HG03139 (cell line): ENCODE data around the gene IGLL1.
"Not testable (repeated sequence)": the region's sequence is repeated elsewhere in the genome, so short reads cannot be mapped to it uniquely, and the experiment has no call there.

ENCODE experiments used
- ATAC-seq: cut with Tn5 transposase; IDR thresholded peaks from one replicate; pipeline ENCODE4 v1.9.1; 2021; ENCODE audit not compliant: unreplicated experiment

The IGLL1 gene

GRCh38 chr22:23591846-23592245 lies 11.8 kb upstream of the IGLL1 start:
- ATAC-seq: no peak

DNA sequence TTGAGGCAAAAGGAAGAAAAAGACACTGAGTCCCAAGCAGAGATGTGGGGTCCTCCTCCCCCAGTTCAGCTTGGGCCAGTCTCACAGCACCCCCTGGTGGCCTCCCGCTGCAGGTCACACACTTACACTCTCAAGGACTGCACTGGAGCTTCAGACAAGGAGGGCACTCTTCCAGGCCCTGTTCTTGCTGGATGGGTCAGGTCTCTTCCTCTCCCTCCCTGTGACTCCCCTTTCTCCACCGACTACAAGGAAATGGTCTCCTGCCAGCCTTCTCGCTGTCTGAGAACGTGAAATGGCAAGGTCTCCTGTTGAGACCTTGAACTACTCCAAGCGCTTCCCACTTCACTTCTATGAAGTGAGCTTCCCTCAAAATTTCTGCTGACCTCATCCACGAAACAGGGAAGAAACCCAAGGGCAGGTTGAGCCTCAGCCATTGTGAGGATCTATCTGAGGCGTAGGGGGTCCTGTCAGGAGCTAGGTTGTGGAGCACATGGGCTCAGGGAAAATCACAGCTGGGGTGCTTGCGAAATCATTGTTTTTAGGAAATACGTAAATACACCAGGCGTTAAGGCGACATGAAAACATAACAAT lies 11.2 kb upstream of the IGLL1 start:
- ATAC-seq: no peak

DNA sequence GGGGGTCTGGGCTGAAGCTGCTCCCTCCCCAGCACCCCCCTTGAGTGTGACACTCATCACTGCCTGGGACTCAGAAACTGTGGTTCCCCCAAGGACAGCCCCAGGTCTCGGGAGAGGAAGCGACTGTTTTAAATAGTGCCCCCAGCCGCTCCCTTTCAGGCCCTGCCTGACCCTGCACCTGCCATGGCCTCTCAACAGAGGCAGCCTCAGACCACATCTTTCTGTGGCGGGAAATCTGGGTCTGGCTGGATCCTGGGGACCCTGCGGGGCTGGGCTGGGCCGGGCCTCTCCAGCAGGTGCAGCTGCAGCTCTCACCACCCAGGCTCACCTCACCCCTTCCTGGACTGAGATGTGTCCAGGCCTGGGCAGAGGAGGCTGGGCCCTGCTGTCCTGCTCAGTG lies 3.7 kb upstream of the IGLL1 start:
- no peak for ATAC-seq

DNA sequence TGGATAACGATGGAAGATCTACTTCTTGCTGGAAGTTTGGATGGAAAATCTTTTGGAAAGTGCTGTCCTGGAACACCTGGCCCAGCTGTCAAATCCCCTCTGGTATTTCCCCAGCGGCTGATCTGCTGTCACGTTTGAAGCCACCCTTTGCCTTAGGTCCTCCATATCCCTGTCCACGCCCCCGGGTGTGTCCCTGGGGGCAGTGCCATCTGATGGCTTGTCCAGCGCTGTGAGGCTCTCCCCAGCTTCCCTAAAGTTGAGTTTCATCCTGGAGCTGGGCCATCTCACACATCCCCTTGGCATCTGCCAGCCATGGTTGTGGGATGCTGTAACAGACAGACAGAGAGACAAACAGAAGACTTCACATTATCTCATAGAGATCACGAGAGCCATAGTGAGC lies 3.1 kb upstream of the IGLL1 start:
- no peak for ATAC-seq

DNA sequence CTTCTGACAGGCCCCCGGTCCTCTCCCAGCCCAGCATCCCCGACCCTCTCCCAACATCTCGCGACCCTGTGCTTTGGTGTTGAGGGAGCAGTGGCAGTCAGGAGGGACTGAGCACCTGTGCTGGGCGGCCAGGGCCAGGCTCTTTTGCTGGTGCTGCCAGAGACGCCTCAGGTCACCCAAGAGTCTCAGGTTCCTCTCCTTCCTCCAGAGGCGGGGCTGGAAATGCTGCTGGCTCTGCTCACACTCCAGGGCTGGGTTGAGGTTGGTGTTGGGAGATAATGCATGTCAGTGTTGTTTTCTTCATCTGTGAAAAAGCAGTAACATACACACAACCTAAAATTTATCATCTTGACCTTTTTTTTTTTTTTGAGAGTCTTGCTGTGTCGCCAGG lies 1.2 kb upstream of the IGLL1 start:
- ATAC-seq: no peak

- ATAC-seq: no peak
Measured at GRCh38 chr22:23580576-23581259, 628 bp upstream of the IGLL1 start.

GRCh38 chr22:23579280-23579679 lies 810 bp downstream of the IGLL1 start:
- ATAC-seq: no peak

DNA sequence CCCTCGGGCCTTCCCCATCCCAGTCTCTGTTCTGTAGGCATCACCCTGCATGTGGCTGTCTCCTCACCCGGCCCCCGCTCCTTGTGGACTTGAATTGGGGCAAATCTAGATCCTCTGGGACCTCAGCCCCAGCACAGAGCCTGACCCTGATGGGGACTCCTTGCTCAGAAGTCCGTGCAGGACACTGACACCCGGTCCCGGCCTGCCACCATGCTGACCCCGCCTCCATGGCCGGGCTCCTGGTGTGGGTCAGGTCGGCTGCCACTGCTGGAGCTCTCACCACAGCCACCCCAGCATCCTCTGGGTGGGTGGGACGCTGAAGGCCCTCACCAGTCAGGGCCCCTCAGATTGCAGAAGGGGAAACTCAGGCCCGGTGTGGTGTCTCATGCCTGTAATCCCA lies 1.8 kb downstream of the IGLL1 start:
- no peak for ATAC-seq

- no peak for ATAC-seq
Measured at GRCh38 chr22:23576681-23577080, 3.4 kb downstream of the IGLL1 start.

GRCh38 chr22:23575601-23576000 lies 4.5 kb downstream of the IGLL1 start:
- ATAC-seq: no peak

- ATAC-seq: no peak
Measured at GRCh38 chr22:23574877-23575276, 5.2 kb downstream of the IGLL1 start.

DNA sequence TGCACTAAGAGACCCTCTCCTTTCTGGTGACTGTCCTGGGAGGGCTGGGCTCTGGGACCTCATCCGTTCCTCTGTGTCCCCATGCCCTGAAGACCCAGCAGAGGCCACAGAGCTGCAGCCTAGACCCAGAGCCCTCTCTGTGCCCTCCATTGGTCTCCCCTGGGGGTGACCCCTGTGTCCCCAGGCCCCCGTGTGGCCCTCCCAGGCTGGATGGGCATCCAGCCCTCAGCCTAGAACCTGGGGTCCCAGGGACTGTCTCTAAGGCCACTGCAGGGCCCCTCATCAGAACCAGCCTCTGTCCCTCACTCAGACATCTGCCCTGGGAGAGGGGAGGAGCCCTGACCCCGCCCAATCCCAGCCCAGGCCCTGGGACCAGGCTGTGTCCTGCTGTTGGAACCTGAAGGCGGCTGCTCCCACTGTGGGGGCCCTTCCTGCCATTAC lies 5.7 kb downstream of the IGLL1 start:
- ATAC-seq: no peak

DNA sequence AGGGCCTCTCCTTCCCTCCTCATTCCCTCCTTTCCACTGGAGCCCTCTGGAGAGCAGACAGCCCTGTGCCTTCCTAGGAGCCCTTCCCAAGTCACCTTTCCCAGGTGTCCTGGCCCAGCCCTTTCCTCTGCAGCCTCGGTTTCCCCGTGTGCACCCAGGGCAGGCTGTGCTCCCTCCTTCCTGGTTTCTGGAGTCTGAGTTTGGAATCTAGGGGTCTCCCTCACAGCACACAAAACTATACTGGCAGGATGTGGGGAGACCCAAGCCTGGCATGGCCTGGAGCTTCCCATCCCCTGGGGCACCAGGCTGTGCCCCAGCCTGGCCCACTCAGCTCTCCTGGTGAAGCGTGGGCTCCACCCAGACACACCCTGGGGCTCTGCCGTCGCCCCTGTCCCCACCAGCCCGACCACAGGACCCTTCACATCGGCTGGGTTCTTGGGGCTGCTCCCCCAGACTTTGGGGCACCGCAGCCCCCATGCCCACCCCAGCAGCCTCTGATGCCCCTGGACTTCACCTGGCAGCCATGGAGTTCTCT lies 6.3 kb downstream of the IGLL1 start:
- not testable (repeated sequence) for ATAC-seq

GRCh38 chr22:23573106-23573505 lies 7.0 kb downstream of the IGLL1 start:
- ATAC-seq: not testable (repeated sequence)

DNA sequence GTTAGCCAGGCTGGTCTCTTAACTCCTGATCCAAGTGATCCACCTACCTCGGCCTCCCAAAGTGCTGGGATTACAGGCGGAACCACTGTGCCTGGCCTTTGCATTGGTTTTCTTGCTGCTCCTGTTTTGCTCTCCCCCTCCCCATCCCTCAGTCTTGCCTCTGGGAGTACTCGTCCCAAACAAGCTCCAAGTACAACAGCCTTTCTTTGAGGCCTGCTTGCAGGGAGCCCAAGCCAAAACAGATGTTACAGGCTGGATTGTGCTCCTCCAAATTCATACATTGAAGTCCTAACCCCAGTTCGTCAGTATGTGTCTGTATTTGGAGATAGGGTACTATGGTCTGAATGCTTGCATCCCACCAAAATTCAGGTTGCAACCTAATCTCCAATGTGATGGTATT lies 8.6 kb downstream of the IGLL1 start:
- ATAC-seq: no peak

- ATAC-seq: no peak
Measured at GRCh38 chr22:23570681-23571080, 9.4 kb downstream of the IGLL1 start.

GRCh38 chr22:23569716-23570115 lies 10.4 kb downstream of the IGLL1 start:
- ATAC-seq: no peak

DNA sequence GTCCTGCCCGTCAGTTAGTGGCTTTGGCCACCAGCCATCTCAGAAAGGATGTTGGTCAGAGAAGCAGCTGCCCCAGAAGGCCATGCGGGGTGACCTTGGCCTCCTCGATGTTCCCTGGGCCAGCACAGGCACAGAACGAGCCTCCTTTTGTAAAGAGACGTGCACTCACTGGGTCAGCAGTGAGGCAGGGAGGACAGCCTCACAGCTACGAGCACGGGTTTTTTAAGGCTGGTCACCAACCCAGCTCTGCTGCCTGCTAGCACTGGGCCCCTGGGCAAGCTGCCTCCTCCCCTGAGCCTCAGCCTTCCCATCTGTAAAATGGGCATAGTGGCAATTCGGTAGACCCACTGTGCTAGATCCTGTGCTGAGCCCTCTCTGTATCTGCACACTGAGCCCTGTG lies 10.8 kb downstream of the IGLL1 start:
- ATAC-seq: no peak

- no peak for ATAC-seq
Measured at GRCh38 chr22:23566705-23567475, 13.2 kb downstream of the IGLL1 start.

GRCh38 chr22:23565915-23566704 lies 14.0 kb downstream of the IGLL1 start:
- no peak for ATAC-seq

DNA sequence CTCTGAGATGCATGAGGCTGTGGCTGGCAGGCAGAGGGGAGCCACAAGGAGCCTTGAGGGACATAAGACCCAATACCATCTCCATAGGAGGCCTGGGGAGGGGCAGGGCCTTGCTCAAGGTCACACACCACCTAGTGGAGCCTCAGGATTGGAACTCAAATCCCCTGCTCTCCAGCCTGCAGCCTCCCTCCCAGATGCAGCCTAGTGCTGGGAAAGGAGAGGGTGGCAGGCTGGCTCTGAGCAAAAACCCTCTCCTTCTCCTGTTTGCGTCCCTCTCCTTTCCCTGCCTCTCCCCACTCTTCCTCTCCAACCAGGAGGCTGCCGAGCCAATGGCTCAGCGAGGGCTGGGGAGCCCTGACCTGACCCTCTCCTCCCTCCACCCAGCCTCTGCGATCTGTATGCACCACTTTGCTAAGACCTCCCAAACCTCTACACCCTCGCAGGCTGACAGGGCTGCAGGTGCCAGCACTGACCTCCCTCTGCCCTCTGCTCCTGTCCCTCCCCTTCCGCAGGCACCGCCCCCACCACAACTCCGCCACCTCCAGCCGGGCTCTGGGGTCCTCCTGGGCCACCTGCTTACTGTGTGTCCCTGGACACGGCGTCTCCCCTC lies 14.7 kb downstream of the IGLL1 start:
- no peak for ATAC-seq
